K562 (cell line): ENCODE results near the gene RAB43. TPM values are rescaled to one million over a fixed set of nuclear protein-coding genes. Genes with fewer than 3 reads are reported as not detected.

Source experiments
- RERE ChIP-seq: sonication (generic); formaldehyde crosslinking; IDR thresholded peaks from 2 replicates; pipeline ENCODE4 v1.8.0; 2023; ENCODE audit warnings: missing genetic modification reagents, mild to moderate bottlenecking, borderline replicate concordance
- ZNF561 ChIP-seq: fragments of 450-650 bp; formaldehyde crosslinking; conservative IDR thresholded peaks from 2 replicates; pipeline ENCODE4 v1.4.0; 2020; ENCODE audit warnings: mild to moderate bottlenecking, moderate library complexity
- polyA plus RNA-seq, 8 experiments: library from polyadenylated mRNA; depleted of rRNA in 4 of 8; stranded (reverse) in 5 of 8; unstranded in 3 of 8; fragments of >200 nt; fragmentation: Nextera tagmentation in 2 of 8; fragmentation: Illumina TruSeq in 1 of 8; extraction: Ambion mirVana in 2 of 8; extraction: Trizol in 1 of 8; gene quantifications; 2 replicates each; pipeline versions ENCODE4 v1.2.1 to v1.2.3, GENCODE V29; 2011 to 2014; ENCODE audit warnings: inconsistent platforms in 1 of 8, missing spikeins in 1 of 8
- total RNA-seq, 7 experiments: library from RNA; depleted of rRNA in 6 of 7; stranded (reverse); fragments of >200 nt in 6 of 7; fragmentation: Illumina TruSeq in 2 of 7; extraction: Trizol in 2 of 7; gene quantifications; 2 replicates each; pipeline versions ENCODE4 v1.2.1 to v1.2.3, GENCODE V29; 2011 to 2021; ENCODE audit warnings: low replicate concordance in 1 of 7

The RAB43 gene
- total and polyA plus RNA-seq, 9 of the 15 experiments (the other 6 are each of a cell fraction or from before 2014, with no cell fraction given): 0.04 to 6.8 (median 1.7) TPM; not detected in 2

- TF ChIP-seq RERE (CRISPR knock-in tag) (no peak), ZNF561 (CRISPR knock-in tag) (no peak)
These were observed 42.9 kb upstream of the RAB43 start (continued) for GRCh38 chr3:129164500-129164899.
